GM12874 (cell line): ENCODE data around the gene SDK2.
A peak's percentile ranks its signal among the peaks of the same experiment; 100 is the strongest.

ENCODE experiments used
- CTCF ChIP-seq: IDR thresholded peaks from 2 replicates; pipeline ENCODE4 v1.5.1; 2011; ENCODE audit warnings: low read depth, mild to moderate bottlenecking, control low read depth, low read length, moderate library complexity; ENCODE audit not compliant: insufficient read depth

Gene SDK2

GRCh38 chr17:73667181-73667959, 23.1 kb upstream of the SDK2 start:
- no peak for TF ChIP-seq CTCF

GRCh38 chr17:73663614-73664013, 19.4 kb upstream of the SDK2 start:
- no peak for TF ChIP-seq CTCF

DNA sequence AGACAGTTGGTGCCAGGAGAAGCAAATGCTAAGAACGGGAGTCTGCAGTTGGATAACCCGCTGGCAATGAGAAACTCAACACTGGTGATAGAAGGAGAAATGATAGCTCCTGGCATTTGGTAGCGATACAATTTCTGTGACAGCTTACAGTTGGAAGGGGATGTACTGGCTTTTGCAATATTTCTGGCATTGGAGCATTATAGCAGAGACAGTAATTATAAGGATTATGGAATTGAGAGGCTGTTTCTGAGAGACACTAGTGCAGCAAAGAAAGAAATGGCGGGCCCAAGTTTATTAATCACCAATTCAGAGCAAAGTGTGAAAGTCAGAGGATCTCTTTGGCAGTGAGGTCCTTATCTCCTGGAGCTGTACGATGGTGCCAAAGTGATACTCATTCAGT, 16.1 kb upstream of the SDK2 start:
- no peak for TF ChIP-seq CTCF

DNA sequence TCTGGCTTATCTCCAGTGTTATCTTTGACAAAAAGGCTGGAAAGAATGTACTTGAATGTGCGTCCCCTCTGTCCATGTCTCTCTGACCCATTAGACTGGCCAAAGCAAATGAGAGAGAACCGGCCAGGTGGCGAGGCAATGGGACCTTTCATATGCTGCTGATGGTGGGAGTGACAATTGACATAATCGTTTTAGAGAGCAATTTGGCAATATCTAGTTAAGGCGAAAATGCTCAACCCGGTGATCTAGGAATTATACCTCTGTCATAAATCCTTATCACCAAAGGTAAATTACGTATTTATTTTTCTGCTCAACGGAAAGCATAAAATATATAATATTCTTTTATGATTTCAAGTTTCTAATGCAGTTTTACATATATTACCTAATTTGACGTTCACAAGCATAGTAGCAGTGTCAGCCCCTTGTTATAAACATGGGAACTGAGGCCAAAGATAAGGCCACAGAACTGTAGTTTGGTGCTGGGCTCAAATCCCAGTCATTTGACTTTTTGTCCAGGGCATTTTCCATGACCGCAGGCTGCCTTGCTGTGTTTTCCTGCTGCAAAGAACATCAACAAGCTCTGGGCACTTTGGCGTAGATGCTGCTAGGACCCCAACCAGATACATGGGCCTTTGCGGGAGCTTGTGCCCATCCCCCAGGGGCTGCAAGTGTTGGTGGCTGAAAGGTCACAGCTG, 14.7 kb upstream of the SDK2 start:
- TF ChIP-seq CTCF = no peak

DNA sequence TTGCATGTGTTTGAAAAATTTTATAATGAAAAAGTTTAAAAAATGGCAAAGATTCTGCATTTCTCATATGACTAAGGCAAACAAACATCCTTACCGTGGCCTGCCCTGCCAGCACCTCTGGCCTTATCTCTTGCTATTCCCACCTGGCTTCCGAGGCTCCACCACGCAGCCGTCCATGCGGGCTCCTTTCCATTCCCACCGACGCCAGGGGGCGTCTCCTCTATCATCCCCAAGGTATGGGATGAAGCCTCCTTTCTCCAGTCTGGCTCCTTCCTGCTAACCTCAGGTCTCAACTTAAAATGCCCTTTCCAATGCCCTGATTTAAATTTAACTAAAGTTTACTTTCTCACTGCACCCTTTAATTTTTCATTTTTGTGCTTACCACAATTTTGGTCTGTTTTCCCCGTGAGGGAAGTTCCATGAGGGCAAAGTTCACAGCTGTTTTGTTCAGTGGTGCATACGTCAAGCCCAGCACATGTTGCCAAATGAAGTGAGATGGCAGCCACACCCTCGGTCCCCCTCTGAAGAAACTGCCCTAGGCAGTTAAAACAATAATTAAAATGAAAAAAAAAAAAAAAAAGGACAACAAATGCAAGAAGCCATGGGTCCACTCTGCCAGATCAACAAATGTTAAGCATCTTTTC, 13.3 kb upstream of the SDK2 start:
- peak; percentile 25; the same call in 1 of the 2 replicates for TF ChIP-seq CTCF

- TF ChIP-seq CTCF = no peak
These were observed 10.0 kb upstream of the SDK2 start for GRCh38 chr17:73654241-73654640.

DNA sequence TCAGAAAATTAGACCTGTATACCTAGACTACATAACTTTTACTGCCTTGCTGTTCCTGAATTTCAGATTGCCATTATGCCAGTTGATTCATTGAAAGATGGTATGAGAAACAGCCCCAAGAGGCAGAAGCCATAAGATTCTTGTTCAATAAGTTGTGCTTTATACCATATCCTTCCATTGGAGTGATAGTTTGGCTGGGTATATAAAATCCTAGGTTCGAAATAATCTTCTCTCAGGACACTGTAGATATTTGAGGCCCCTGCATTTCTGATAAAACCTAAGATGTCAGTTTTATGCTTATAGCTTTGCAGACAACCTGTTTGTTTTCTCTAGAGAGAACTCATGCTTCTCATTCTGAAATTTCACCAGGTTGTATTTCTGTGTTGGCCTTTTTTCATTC, 9.6 kb upstream of the SDK2 start:
- TF ChIP-seq CTCF = no peak
